Fibroblast of lung (primary cell): Measurements from ENCODE around the gene EFNB2. TPM values are rescaled to one million over a fixed set of nuclear protein-coding genes. Genes with fewer than 3 reads are reported as not detected.

Source experiments
- DNase-seq, 2 donors: peaks; one replicate each; pipeline versions ENCODE4 v3.0.0 to v3.0.0-alpha.2; 2010; ENCODE audit warnings: low read depth in 2 of 2
- H2AFZ ChIP-seq: 2 replicates; pipeline ENCODE4 v1.5.1; 2012; ENCODE audit warnings: low read length, control low read depth, inconsistent platforms
- H3K27ac ChIP-seq: 2 replicates; pipeline ENCODE4 v1.5.1; 2011; ENCODE audit warnings: low read length, control low read depth; ENCODE audit not compliant: insufficient read depth
- H3K27me3 ChIP-seq: 2 replicates; pipeline ENCODE4 v1.5.1; 2011; ENCODE audit warnings: mild to moderate bottlenecking, low read length; ENCODE audit not compliant: control insufficient read depth, insufficient read depth
- H3K36me3 ChIP-seq: 2 replicates; pipeline ENCODE4 v1.5.1; 2011; ENCODE audit warnings: low read length; ENCODE audit not compliant: control insufficient read depth, insufficient read depth
- H3K4me1 ChIP-seq: 2 replicates; pipeline ENCODE4 v1.5.1; 2011; ENCODE audit warnings: low read length; ENCODE audit not compliant: control insufficient read depth, insufficient read depth; ENCODE audit errors: extremely low read depth
- H3K4me2 ChIP-seq: 2 replicates; pipeline ENCODE4 v1.5.1; 2011; ENCODE audit warnings: low read length, control low read depth; ENCODE audit not compliant: insufficient read depth; ENCODE audit errors: extremely low read depth
- H3K4me3 ChIP-seq, 4 experiments: fragments of 200-600 bp in 1 of 4; sonication (generic) in 1 of 4; replicated peaks in 1 of 4; 2 replicates each; pipeline ENCODE4 v1.5.1; 2011 to 2016; ENCODE audit warnings: low read length in 4 of 4, low read depth in 3 of 4, mild to moderate bottlenecking in 3 of 4, control low read depth in 2 of 4, inconsistent platforms in 1 of 4, mixed read lengths in 1 of 4; ENCODE audit not compliant: insufficient read depth in 1 of 4; ENCODE audit errors: control extremely low read depth in 1 of 4
- H3K79me2 ChIP-seq: 2 replicates; pipeline ENCODE4 v1.5.1; 2012; ENCODE audit warnings: mild to moderate bottlenecking, low read length, inconsistent platforms; ENCODE audit not compliant: control insufficient read depth, insufficient read depth
- H3K9ac ChIP-seq: 2 replicates; pipeline ENCODE4 v1.5.1; 2011; ENCODE audit warnings: mild to moderate bottlenecking, low read length, control low read depth; ENCODE audit not compliant: insufficient read depth
- H3K9me3 ChIP-seq: 2 replicates; pipeline ENCODE4 v1.5.1; 2012; ENCODE audit warnings: low read depth, low read length; ENCODE audit not compliant: control insufficient read depth, insufficient read depth
- H4K20me1 ChIP-seq: 2 replicates; pipeline ENCODE4 v1.5.1; 2011; ENCODE audit warnings: low read length; ENCODE audit not compliant: control insufficient read depth, insufficient read depth; ENCODE audit errors: extremely low read depth
- CTCF ChIP-seq, 2 donors: IDR thresholded peaks in 1 of 2; conservative IDR thresholded peaks in 1 of 2; 1 replicate in 1 of 2; 2 replicates in 1 of 2; pipeline ENCODE4 v1.5.1; 2011 to 2012; ENCODE audit warnings: low read length in 2 of 2, control low read depth in 1 of 2, inconsistent platforms in 1 of 2, low read depth in 1 of 2, mild to moderate bottlenecking in 1 of 2
- EZH2 ChIP-seq: IDR thresholded peaks from 2 replicates; pipeline ENCODE4 v1.5.1; 2012; ENCODE audit warnings: low read length, control low read depth, mild to moderate bottlenecking; ENCODE audit errors: missing control alignments
- polyA plus RNA-seq, 2 donors: library from polyadenylated mRNA; depleted of rRNA in 1 of 2; stranded (reverse) in 1 of 2; unstranded in 1 of 2; fragments of >200 nt; gene quantifications; 2 replicates each; pipeline ENCODE4 v1.2.1, GENCODE V29; 2011 to 2012; ENCODE audit warnings: missing spikeins in 1 of 2
- total RNA-seq: library from RNA; depleted of rRNA; stranded (reverse); fragments of >200 nt; gene quantifications from 2 replicates; pipeline ENCODE4 v1.2.1, GENCODE V29; 2014

EFNB2 gene
- total and polyA plus RNA-seq, 2 donors (not counting 1 experiment from before 2014, with no cell fraction given), result 13.5 to 20.0 TPM

GRCh38 chr13:106521095-106521799, 14.2 kb downstream of the EFNB2 start:
- Histone ChIP-seq H3K4me2 (no peak overlapping the region), H4K20me1 (no peaks in the 10 kb centered on the region), H3K36me3 (no peaks in the 10 kb centered on the region), H3K27ac (no peak overlapping the region), H3K79me2 (peaks cover 32% of the 10 kb centered on the region), H3K27me3 (no peaks in the 10 kb centered on the region), H3K4me1 (no peaks in the 10 kb centered on the region), H2AFZ (no peak overlapping the region), H3K4me3 (no peak overlapping the region), H3K9ac (no peak overlapping the region), H3K9me3 (no peaks in the 10 kb centered on the region)
- DNase-seq, result no peak
- TF ChIP-seq EZH2 (no peak), CTCF (conservative IDR thresholded peaks at IDR 0.05 in 1 of 2, IDR thresholded peaks at IDR 0.05 in 1 of 2; ENCODE audit: low read depth in 1 of 2, low read length in 2 of 2) (no peak)

DNA sequence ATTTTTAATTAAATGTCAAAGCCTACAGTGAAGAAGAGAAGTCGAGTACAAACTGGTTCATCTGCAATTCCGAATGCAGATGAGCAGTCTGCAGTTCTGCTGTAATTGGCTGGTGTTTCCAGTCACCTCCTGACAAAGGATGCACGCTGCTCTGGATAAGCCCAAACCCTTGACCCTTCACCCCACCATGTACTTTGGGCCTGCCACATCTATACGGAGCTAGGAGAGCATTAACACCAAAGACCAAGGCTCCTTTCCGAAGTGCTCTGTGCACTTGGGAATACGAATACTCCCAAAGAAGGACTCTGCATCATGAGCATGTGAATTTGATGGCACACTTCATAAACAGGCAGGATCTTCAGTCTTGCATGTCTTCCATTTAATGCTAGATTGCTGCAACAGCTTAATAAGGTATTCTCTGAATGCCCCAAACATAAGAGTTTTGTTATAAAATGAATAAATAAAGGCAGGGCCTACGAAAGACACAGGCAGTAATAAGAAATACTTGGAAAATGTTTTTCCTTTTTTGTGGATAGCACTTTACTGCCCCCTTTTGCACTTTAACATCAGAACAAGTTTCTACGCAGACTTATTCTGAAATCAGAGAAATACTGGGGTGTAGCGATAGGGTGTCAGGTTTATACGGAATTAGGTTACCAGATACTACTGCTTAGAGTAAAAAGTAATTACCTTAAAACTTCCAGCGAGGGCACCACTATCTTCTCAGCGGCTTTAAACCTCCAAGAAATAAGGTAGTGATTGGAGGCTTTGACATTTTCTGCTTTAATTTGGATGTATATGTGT, 15.0 kb downstream of the EFNB2 start:
- no peaks in the 10 kb centered on the region for H3K9me3 ChIP-seq
- H3K27me3 ChIP-seq, result no peaks in the 10 kb centered on the region
- H3K36me3 ChIP-seq, result no peaks in the 10 kb centered on the region
- H3K4me1 ChIP-seq, result no peaks in the 10 kb centered on the region
- no peak overlapping the region for H3K27ac ChIP-seq
- DNase-seq, result peak in 1 of 2 donors; percentile 77
- H3K79me2 ChIP-seq, result peaks cover 32% of the 10 kb centered on the region
- no peak overlapping the region for H3K4me3 ChIP-seq
- H3K4me2 ChIP-seq, result no peak overlapping the region
- H2AFZ ChIP-seq, result no peak overlapping the region
- no peak for TF ChIP-seq EZH2
- TF ChIP-seq CTCF (conservative IDR thresholded peaks at IDR 0.05 in 1 of 2, IDR thresholded peaks at IDR 0.05 in 1 of 2; ENCODE audit: low read depth in 1 of 2, low read length in 2 of 2), result peak; percentile 49 to 55
- H3K9ac ChIP-seq, result no peak overlapping the region
- H4K20me1 ChIP-seq, result no peaks in the 10 kb centered on the region

DNA sequence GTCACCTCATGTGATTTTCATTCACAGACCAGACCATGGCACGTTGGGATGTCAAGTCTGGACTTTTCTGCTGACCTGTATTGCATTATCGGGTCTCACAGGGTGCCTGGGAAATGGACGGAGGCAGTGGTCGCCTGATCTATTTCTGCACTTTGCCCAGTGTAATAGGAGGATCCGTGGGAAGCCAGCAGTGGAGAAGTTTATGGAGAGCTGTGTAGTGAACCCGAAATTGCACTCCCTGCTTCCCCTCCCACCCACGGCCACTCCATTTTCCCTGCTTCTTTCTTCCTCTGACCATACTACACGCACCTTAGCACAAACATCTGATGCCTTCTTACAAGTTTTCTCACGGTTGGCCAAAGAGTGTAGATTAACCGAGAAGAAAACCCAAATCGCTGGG, 16.9 kb downstream of the EFNB2 start:
- TF ChIP-seq CTCF (conservative IDR thresholded peaks at IDR 0.05 in 1 of 2, IDR thresholded peaks at IDR 0.05 in 1 of 2; ENCODE audit: low read depth in 1 of 2, low read length in 2 of 2), result no peak
- no peak for TF ChIP-seq EZH2
- no peaks in the 10 kb centered on the region for H3K9me3 ChIP-seq
- no peak overlapping the region for H3K9ac ChIP-seq
- H3K27ac ChIP-seq, result no peak overlapping the region
- H3K4me3 ChIP-seq, result no peak overlapping the region
- no peaks in the 10 kb centered on the region for H3K4me1 ChIP-seq
- DNase-seq, result peak in 1 of 2 donors; percentile 36
- no peak overlapping the region for H2AFZ ChIP-seq
- no peaks in the 10 kb centered on the region for H4K20me1 ChIP-seq
- peaks cover 20% of the 10 kb centered on the region for H3K79me2 ChIP-seq
- no peaks in the 10 kb centered on the region for H3K27me3 ChIP-seq
- no peaks in the 10 kb centered on the region for H3K36me3 ChIP-seq
- no peak overlapping the region for H3K4me2 ChIP-seq
